ENCODE results near the gene TRIM67.

TRIM67 gene

DNA sequence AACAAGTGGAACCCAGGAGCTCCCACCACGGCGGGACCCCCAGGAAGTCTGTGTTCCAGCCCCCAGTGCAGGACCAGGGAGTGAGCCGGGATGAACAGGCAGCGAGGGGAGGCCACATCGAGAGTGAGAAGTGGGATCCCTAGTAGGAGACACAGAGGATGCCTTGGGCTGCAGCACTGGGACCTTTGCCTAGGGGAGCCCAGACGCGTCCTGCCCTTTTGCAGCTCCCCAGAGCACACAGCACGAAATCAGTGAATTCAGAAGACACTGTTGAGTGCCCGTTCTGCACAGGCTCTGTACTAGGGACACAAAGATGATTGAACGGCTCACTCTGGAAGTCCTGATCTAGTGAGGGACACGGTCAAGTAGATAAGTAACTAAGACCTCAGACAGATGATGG, 23.5 kb downstream of the TRIM67 start:
- no peak for DNase-seq

DNA sequence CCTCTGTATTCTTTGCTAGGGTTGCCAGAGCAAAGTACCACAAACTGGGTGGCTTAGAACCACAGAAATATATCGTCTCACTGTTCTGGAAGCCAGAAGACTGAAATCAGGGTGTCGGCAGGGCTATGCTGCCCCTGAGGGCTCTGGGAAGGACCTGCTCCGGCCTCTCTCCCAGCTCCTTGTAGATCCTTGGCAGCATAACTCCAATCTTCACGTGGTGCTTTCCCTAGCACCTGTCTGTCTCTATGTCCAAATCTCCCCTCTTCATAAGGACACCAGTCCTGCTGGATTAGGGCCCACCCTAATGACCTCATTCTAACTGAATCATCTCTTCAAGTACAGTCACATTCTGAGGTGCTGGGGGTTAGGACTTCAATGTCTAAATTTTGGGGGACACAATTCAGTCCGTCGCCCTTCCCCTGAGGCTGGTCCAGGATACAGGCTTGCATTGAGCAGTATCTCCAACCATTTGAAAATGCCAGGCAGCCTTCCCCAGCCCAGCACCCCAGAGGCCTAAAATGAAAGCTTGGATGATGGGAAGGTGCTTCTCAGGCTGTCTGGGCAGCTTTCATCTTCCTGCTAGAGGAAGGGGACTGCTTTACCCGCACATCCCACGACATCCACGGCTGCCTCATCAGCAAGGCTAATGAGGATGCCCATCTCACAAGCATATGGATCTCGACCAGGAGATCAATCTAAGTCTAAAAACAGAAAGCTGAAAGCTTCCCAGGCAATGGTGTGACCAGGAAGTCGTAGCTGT, 24.7 kb downstream of the TRIM67 start:
- DNase-seq = no peak

DNA sequence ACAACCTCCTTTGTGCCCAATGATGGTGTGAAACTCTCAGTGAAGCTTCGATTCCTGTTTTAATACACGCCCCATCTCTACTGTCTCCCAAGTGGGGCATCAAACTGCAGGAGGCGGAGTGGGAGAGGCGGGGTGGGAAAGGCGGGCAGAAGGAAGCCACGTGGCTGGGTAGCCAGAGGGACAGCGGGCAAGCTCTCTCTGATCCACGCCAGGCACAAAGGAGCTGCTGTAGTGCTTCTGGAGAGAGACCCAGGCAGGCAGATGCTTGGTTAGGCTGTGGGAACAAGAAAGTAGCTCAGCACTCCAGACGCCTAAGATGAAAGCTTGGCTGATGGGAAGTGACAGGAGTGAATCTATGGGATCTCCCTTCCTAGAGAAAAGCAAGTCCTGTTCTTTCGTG, 25.7 kb downstream of the TRIM67 start:
- DNase-seq = no peak

DNA sequence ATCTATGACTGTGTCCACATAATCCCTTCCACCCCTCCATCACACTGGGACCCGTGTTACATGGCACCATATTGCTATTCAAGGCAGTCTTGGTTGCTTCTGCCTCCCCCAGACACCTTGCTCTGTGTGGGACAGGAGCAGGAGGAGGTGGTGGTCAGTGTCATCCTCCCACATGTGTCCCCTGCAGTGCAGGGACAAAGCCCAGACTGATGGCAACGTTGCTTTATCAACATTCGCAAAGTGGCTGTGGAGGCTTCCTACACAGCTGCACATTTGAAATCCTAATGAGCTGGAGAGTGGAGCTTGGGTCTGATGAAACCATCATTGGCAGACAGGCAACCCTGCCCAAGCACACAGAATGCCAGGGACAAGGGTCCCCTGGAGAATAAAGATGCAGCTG, 26.2 kb downstream of the TRIM67 start:
- DNase-seq = no peak

DNA sequence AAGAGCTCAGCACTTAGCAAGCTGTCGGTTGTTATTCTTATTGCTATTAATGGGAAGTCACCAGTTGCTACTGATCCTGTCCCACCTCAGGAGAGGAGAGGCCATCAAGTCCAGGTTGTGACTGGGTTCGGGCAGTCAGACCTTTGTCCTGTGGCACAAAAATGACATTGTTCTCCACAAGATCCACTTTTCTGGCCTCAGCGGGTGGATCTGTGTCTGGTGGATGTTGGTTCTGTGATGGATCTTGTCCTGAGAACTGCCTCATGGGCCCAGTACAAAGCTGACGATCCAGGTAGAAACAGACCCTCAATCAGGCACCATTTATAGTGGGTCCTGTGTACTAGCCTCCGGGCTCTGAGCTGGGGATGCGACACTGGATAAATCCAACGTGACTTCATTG, 26.9 kb downstream of the TRIM67 start:
- no peak for DNase-seq

DNA sequence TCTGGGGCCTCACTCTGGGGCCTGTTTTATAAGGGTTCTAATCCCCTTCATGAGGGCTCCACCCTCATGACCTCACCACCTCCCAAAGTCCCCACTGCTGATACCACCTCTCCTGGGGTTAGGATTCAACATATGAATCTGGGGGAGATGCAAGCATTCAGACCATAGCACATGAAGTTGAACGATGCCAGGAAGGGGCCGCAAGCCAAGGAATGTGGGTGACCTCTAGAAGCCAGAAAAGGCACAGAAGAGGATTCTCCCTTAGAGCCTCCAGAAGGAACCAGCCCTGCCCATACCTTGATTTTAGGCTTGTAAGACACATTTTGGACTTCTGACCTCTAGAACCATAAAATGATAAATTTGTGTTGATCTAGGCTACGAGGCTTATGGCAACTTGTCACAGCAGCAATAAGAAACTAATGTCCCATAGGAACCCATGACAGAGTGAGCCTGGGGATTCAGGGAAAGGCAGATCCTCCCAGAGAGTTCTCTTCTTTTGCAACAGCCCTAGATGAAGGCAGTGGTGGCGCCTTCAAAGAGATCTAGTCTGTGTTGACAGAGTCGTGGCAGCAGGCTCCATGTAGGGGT, 27.9 kb downstream of the TRIM67 start:
- no peak for DNase-seq

DNA sequence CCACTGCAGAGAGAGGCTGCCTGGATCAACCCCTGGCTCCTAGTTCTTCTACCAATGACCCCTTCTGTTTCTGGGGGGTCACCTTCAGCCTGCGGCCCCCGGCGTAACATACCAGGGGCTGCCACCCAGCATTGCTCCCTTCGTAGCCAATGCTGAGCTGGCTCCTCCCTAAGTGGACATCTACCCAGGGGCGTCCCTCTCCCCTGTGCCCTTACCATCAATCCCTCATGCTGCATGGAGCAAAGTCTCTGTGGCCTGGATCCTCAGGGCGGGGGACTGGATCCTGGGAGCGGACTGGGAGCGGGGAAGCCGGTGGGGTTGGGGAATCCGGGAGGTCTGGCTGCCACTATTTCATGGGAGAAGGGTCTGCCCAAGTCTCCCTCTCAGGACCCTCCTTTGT, 28.6 kb downstream of the TRIM67 start:
- no peak for DNase-seq

DNA sequence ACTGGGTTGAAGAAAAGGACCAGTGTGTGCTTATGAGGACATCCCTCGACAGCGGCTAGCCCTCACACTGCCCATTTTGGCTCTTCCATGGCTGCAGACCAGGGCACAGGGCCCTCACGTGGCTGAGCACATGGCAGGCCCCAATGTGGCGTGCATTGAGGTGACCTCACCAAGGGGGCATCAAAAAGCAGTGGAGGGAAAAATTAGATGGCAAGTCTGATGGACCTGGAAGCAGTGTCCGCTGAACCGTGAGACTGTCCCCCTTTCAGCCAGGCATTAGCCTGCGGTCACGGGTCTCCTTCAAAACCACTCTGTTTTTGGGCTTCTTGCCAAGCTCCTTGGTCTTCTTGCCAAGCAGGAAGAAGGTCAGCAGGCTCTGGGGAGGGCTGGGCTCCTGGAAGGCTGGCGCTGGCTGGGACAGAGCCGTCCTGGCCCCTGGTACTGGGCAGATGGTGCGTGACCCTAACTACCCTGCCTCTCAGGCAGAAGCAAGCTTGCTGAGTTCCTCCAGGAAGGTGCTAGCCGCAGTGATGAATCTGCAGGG, 30.8 kb downstream of the TRIM67 start:
- DNase-seq = no peak

DNA sequence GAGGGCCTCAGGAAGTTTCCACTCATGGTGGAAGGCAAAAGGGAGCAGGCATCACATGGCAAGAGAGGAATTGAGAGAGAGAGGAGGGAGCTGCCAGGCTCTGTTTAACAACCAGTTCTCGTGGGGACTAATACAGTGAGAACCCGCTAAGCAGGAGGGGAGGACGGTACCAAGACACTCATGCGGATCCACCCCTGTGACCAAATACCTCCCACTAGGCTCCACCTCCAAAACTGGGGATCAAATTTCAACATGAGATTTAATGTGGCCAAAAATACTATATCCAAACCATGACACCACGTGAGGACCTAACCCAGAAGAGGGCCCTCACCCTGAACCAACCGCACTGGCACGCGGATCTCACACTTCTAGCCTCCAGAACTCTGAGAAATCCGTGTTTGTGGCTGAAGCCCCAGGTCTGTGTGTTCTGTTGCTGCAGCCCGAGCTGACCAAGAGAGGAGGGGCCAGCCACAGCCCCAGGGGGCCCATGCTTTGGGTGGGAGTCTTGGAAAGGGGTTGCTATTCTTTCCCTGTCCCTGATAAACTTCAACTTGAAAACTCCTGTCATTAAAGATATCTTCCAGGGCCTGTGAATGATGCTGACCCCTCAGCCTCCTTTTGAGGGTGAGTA, 32.0 kb downstream of the TRIM67 start:
- DNase-seq = no peak

DNA sequence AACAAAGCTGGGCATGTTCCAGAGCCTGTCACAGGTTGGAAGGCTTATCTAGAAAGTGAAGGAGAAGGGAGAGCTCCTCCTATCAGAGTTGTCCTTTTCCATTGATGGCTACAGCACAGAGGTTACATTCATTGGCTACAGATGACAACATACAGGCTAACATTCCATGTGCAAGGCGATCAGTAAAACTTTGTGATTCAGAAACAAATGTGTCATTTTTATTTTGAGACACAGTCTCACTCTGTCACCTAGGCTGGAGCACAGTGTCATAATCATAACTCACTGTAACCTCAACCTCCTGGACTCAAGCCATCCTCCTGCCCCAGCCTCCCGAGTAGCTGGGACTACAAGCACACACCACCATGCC, 32.6 kb downstream of the TRIM67 start:
- no peak for DNase-seq

DNA sequence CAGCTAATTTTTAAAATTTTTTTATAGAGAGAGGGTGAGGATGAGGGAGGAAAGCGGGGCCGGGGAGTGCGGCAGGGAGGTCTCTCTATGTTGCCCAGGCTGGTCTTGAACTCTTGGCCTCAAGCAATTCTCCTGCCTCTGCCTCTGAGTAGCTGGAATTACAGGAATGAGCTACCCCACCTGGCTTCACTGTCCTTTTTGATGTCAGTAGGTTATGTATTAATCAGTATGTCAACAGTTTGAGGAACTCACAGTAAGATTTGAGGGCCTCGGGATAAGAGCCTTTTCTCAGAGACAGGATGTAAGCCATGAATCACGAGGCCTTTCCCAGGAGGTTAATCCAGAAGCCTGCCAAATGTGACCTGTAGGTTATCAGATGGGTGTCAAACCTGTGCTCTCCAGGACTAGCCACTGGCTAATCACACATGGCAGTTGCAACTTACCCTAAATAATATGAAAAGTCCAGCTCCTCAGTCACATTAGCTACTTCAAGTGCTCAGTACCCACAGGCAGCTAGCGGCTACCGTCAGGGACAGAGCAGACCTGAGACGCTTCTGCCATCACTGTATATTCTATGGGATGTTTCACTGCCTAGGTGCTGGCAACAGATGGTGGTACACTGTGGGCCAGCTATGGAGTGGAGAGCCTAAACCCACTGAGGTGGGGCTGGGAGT, 33.1 kb downstream of the TRIM67 start:
- peak; percentile 13 for DNase-seq

DNA sequence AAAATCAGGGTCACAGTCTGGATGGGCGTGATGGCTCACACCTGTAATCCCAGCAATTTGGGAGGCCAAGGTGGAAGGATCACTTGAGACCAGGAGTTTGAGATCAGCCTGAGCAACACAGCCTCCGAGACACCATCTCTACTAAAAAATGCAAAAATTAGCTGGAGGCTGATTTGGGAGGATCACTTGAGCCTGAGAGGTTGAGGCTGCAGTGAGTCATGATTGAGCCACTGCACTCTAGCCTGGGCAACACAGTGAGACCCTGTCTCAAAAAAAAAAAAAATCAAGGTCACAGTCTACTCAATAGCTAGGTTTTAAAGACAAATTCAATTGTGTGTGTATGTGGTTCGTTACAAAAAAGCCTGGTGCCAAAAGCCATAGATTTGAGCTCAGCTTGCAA, 34.4 kb downstream of the TRIM67 start:
- no peak for DNase-seq

DNA sequence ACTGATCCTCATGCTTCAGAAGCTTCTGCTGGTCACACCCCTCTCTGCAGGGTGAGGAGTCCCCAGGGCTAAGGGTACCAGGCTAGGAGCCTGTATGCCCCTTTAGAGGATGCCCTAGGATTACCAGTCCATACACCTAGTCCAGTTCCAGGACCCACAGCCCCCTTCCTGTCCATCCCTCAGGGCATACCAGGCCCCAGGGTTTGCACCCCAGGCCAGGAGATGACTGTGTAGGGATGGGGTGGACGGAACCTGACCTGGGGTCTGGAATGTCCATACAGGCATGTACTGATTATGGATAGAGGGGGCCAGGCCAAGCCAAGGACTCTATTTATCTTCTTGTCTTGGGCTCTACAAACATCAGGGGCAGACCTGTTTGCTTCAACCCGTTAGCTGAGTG, 34.9 kb downstream of the TRIM67 start:
- DNase-seq = no peak

DNA sequence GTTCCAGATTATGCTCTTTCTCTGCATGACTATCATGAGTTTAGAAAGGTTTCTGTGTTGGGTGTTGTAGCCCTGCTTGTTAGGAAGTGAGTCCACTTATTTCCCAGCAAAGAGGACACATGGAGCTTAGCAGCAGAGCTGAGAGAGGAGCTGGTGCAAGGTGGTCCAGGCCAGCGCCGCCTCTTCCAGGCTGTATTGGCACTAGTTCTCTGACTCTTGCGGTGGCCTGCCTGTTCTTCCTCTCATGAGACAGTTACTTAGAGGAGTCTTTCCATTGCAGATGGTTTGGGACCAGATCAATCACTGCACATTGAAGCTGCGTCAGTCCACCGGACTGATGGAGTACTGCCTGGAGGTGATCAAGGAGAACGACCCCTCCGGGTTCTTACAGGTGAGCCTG, 38.0 kb downstream of the TRIM67 start:
- no peak for DNase-seq

DNA sequence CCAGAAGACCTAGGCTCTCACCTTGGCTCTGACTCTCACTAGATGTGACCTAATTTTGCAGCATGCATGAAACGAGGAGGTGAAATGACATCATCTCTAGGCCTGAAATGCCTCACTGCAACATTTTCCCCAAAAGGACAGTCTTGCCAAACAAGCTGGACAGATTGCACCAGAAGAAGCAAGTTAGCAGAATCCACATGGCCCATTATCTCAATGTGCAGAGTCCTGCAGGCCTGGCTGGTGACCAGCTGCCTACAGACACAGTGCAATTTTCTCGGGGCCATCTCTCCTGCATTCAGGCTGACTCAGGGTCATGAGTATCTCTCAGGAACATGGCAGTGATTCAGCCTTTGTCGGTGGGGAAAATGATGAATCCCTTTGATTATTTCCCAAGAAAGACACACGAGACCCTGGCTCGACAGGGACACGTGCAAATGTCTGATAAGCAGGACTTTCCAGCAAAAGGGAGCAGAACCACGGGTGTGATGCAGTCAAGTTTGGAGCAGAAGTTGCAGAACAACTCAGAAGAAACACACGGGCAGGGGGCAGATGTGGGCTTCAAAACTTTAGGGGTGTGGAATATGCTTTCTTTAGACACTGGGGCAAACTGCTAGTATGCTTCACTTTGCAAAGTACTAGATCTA, 38.7 kb downstream of the TRIM67 start:
- no peak for DNase-seq

DNA sequence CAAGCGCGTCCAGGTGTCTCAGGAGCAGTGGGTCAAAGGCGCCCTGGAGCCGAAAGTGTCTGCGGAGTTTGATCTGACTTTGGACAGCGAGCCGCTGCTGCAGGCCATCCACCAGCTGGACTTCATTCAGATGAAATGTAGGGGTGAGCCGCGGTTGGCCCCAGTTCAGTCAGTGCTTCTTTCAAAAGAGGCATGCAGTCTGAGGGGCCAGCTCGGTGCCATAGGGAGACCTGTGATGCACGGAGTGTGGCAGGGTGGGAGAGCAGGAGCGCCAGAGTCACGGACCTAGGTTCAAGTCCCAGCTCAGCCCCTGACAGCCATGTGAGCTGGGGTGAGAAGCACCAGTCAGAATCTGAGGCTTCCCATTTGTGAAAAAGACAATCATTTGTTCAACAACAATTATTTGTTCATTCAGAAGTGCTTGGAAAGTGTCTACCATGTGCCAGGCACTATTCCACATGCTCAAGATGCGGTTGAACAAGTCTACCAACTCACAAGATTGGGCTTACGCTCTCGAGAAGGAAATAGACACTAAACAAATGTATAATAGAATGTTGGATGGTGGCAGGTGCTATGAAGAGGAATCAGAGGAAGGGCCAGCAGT, 39.6 kb downstream of the TRIM67 start:
- no peak for DNase-seq

DNA sequence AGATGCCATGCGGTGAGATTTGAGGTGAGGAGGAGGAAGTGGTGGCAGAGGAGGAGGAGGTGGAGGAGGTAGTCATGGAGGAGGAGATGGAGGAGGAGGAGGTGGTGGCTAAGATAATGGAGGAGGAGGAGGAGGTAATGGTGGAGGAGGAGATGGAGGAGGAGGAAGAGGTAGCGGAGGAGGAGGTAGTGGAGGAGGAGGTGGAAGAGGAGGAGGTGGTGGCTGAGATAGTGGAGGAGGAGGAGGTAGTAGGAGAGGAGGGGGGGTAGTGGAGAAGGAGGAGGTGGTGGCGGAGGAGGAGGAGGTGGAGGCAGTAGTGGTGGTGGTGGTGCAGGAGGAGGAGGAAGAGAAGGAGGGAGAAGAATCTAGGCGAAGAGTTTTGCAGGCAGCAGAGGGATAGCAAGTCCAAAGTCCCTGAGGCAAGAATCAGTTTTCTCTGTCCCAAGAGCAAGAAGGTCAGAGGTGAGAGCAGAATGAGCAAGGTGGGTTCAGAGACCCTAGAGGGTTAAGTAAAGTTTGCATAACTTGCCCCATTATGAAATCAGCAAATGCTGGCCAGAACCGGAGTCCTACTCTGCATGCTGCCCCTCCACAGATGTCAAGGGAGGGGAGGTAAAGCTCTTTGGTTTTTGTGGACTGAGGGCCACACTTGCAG, 40.2 kb downstream of the TRIM67 start:
- no peak for DNase-seq

DNA sequence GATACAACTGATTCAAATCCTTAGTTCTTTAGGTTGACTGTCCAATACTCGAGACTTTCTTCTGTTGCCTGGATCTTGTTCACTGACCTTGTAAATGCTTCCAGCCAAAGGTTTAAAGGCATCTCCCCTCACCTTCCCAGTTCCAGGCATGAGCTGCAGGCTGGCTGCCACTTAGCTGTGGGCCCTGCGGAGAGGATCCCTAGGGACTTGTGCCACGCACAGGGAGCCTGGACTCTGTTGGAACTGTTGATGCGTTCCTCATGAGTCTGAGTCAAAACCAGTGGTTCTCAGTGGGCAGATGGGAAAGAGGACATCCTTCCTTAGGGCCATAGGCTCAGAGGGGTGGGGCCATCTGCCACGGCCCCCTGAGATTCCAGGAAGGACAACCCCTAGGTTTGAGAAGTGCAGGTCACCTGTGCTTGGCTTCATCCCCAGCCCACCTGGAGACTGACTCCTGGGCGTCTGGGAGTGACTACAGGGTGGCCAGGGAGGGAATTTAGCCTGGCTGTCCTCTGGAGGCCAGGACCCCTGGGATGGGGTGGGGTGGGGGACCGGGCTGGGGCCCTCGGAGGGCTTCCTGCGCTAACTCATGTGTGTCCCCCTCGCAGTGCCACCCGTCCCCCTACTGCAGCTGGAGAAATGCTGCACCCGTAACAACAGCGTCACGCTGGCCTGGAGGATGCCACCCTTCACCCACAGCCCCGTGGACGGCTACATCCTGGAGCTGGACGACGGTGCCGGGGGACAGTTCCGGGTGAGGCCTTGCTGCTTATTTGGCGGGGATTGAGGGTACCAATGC, 41.6 kb downstream of the TRIM67 start:
- DNase-seq = no peak

DNA sequence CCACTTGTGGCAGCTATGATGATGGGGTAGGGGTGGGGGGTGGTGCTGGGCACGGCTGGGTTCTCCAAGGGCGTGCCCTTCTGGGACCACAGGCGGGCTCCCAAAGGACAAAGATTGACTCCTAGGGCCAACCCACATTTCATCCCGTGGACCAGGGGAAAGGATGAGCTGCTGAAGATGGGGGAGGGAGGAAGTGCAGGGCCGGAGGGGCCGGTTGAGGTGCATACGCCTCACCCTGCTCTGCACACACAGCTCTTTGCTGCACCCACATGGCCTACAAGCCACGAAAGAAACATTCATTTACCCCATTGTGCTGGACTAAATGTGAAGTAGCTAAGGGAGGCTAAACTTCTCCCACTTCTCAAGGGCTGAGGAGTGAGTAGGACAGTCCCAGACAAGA, 45.0 kb downstream of the TRIM67 start:
- peak; percentile 12 for DNase-seq

DNA sequence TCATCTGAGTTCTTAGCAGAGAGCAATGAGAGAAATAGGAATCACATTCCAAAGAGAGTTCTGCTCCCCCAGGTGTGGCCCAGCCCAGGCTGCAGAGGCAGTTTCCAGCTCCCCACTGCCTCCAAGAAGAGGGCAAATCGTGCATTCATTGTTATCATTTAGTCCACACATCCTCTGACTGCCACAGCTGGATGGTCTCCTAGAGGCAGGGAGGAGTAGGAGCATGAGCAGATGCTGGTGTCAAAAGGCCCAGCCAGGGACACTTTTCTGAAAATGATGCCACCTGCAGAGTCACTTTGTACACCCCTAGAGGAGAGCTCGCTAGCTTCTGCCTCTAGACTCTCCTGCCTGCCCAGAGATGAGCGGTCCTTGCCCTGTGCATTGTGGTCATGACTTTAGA, 45.6 kb downstream of the TRIM67 start:
- DNase-seq = no peak

DNA sequence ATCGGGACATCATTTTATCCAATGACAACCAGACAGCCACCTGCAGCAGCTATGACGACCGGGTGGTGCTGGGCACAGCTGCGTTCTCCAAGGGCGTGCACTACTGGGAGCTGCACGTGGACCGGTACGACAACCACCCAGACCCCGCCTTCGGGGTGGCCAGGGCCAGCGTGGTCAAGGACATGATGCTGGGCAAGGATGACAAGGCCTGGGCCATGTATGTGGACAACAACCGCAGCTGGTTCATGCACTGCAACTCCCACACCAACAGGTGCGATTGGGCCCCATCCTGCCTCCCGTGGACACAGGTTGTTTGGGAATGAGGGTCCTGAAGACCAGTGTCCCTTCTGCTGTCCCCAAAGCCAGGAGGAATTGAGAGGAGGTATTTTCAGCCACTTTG, 47.1 kb downstream of the TRIM67 start:
- DNase-seq = no peak
